HG03045 (cell line): ENCODE results near the gene RNF222.

Experiments
- ATAC-seq: cut with Tn5 transposase; IDR thresholded peaks from one replicate; pipeline ENCODE4 v1.9.1; 2021; ENCODE audit warnings: mild to moderate bottlenecking, moderate library complexity; ENCODE audit not compliant: unreplicated experiment

The RNF222 gene

GRCh38 chr17:8397636-8398035, at the start of gene RNF222:
TSS of gene RNF222 (minus strand) at chr17:8397827. CDS start at chr17:8393461, 4,366 bp downstream.
- no peak for ATAC-seq

DNA sequence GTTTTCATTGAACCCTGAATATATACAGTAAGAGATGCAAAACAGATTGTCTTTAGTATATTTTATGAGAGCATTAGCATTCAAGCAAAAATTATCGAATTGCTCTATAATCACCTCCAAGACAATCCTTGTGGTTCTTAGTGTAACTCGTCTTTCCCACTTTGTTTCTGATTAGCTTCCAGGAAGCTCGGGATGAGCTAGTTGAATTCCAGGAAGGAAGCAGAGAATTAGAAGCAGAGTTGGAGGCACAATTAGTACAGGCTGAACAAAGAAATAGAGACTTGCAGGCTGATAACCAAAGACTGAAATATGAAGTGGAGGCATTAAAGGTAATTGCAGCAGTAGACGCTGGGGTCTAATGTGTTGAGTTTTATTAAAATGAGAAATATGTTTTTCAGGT, 47.9 kb upstream of the RNF222 start:
- ATAC-seq, result no peak

- no peak for ATAC-seq
Measured at GRCh38 chr17:8444494-8444893, 46.9 kb upstream of the RNF222 start.

GRCh38 chr17:8443756-8444155, 46.1 kb upstream of the RNF222 start:
- ATAC-seq, result no peak

DNA sequence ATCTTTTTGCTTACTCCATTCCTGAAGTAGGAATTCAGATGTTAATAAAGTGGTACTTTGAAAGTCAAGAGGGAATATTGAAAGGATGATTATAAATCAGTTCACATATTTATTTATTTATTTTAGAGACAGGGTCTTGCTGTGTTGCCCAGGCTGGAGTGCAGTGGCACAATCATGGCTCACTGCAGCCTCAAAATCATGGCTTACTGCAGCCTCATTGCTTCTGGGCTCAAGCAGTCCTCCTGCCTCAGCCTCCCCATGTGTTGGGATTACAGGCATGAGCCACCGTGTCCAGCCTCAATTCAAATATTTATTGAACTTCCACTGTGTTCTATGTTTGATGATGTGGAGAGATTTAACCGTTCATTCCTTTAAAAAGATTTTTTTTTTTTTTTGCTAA, 44.7 kb upstream of the RNF222 start:
- ATAC-seq, result no peak

- no peak for ATAC-seq
Measured at GRCh38 chr17:8441690-8442089, 44.1 kb upstream of the RNF222 start.

DNA sequence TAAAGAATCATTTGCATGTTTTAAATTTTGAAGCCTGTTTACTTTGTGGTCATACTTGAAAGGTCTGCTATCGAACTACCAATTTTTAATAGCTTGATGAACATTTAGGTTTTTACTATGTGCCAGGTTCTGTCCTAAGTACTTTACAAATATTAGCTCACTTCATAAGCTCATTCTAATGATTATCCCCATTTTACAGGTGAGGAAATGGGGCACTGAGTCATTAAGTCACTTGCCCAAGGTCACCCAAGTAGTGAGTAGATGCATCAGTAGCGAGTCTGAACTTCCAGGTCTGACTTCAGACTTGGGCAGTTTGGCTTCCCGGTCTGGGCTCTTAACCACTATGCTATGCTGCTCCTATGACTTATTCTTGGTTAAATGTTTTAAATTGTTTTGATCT, 42.1 kb upstream of the RNF222 start:
- no peak for ATAC-seq

- no peak for ATAC-seq
Measured at GRCh38 chr17:8438441-8438840, 40.8 kb upstream of the RNF222 start.

GRCh38 chr17:8436844-8437171, 39.2 kb upstream of the RNF222 start:
- ATAC-seq, result no peak

- ATAC-seq, result peak; percentile 56
Measured at GRCh38 chr17:8436169-8436843, 38.7 kb upstream of the RNF222 start.

GRCh38 chr17:8435245-8436168, 37.9 kb upstream of the RNF222 start, which contains the start of gene NDEL1:
TSS of gene NDEL1 (plus strand) at chr17:8435884. CDS start at chr17:8444272, 8,388 bp downstream.
- peak; percentile 94 for ATAC-seq

GRCh38 chr17:8430966-8431365, 33.3 kb upstream of the RNF222 start:
- ATAC-seq, result no peak

GRCh38 chr17:8426802-8427201, 29.2 kb upstream of the RNF222 start:
- ATAC-seq, result no peak

DNA sequence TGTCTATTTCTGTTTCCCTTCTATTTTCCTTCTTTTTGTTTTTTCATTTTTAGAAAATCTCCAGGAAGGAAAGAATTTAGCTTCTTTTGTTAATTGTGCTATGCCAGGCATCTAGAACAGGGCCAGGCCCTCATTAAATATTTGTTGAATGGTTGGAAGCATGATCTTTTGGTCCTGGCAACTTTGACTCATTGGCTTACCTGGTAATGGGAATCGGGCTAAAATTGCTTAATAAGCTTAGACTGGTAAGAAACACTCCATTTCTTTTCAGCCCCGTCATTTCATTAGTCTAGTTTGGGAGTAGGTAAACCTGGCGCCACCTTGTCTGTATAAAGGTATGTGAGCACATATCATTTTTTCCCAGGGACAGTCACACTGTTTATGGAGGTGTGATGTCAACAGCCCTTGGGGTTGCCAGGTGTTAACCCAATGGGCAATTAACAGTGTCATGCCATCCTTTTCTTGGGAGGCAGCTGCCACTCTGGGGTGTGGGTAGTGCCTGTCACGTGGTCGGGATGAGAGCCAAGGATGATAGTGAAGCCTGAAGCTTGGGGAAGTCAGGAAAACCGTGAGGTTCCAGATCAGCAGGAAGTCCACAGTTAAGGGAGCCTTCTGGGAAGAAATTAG, 28.6 kb upstream of the RNF222 start:
- ATAC-seq, result no peak

GRCh38 chr17:8421571-8421970, 23.9 kb upstream of the RNF222 start:
- ATAC-seq, result no peak

- ATAC-seq, result no peak
Measured at GRCh38 chr17:8420041-8420934, 22.7 kb upstream of the RNF222 start.

- ATAC-seq, result no peak
Measured at GRCh38 chr17:8419305-8419704, 21.7 kb upstream of the RNF222 start.

DNA sequence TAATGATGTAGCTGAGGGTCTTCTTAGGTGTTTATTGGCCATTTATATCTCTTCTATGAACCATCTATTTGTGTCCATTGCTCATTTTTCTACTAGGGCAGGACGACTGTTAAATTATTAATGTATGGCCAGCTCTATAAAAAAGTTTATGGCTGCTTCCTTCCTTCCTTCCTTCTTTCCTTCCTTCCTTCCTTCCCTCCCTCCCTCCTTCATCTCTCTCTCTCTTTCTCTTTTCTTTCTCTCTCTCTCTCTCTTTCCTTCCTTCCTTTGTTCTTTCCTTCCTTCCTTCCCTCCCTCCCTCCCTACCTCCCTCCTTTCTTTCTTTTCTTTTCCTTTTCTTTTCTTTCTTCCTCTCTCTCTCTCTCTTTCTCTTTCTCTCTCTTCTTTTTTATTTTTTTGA, 20.8 kb upstream of the RNF222 start:
- no peak for ATAC-seq

- no peak for ATAC-seq
Measured at GRCh38 chr17:8417806-8418205, 20.2 kb upstream of the RNF222 start.

DNA sequence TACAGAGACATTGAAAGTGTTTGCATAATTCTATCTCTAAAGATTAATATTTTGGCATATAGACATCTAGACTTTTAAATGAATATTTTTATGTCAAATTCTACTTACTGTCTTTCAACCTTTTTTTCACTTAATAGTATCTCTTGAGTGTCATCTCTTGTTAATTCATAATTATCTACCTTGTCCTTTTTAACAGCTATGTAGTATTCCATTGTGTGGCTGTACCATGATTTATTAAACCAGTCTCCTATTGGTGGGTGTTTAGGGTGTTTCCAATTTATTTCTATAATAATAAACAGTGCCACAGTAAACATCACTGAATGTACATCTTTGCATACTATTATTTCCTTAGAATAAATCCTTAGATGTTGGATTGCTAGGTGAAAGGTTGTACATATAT, 16.3 kb upstream of the RNF222 start:
- no peak for ATAC-seq

DNA sequence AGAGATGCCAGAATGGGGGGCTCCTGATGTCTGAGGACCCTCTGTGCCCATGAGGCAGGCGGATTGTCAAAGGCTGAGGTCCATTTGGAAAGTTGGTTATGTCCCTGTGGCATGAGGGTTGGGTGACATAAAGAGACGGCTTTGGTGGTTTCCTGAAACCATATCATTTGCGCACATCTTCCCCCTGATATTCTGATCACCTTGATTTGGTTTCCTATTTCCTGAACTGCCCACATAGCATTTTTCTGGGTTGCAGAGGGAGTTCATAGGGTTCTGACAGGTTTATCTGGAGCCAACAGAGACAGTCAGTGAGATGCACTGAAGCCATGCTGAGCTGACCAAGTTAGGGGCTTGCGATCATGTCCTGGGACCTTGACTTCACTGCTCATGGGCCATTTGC, 15.7 kb upstream of the RNF222 start:
- no peak for ATAC-seq
